OCI-LY7 (cell line): ENCODE measurements around the gene OR5I1.

Source experiments
- CTCF ChIP-seq: fragments of 200-600 bp; sonication (generic); conservative IDR thresholded peaks from 2 replicates; pipeline ENCODE4 v1.5.1; 2014; ENCODE audit warnings: mild to moderate bottlenecking, antibody characterized with exemption, low read length, moderate library complexity, mixed read lengths
- EZH2phosphoT487 ChIP-seq: fragments of 200-600 bp; sonication (generic); IDR thresholded peaks from 2 replicates; pipeline ENCODE4 v1.6.1; 2018; ENCODE audit warnings: low read depth, borderline replicate concordance, mild to moderate bottlenecking, mixed run types, antibody characterized with exemption, low read length, moderate library complexity, mixed read lengths

- TF ChIP-seq CTCF = peak; percentile 29; the same call in 1 of the 2 replicates
- TF ChIP-seq EZH2phosphoT487 = no peak
These were observed 41.0 kb downstream of the OR5I1 start for GRCh38 chr11:55895216-55895615.
